Vagina (tissue), 2 donors: ENCODE data around the gene COL5A2. TPM values are rescaled to one million over a fixed set of nuclear protein-coding genes. Genes with fewer than 3 reads are reported as not detected.

Experiments used
- DNase-seq, 2 donors: peaks; one replicate each; pipeline ENCODE4 v3.0.0-alpha.2; 2017; ENCODE audit errors: extremely low spot score in 2 of 2
- H3K27ac ChIP-seq: fragments of 200-600 bp; sonication (generic); one replicate; pipeline ENCODE4 v1.5.1; 2019
- H3K27me3 ChIP-seq: fragments of 200-600 bp; sonication (generic); one replicate; pipeline ENCODE4 v1.5.1; 2019
- H3K36me3 ChIP-seq, 2 donors: fragments of 200-600 bp; sonication (generic); one replicate each; pipeline ENCODE4 v1.5.1; 2017 to 2019
- H3K4me1 ChIP-seq: fragments of 200-600 bp; sonication (generic); one replicate; pipeline ENCODE4 v1.5.1; 2019
- H3K4me3 ChIP-seq, 2 donors: fragments of 200-600 bp; sonication (generic); 1 replicate in 1 of 2; 2 replicates in 1 of 2; pipeline ENCODE4 v1.5.1; 2016 to 2019
- H3K9me3 ChIP-seq: fragments of 200-600 bp; sonication (generic); one replicate; pipeline ENCODE4 v1.5.1; 2019
- CTCF ChIP-seq, 3 experiments: fragments of 450-650 bp in 2 of 3; fragments of 200-600 bp in 1 of 3; sonication (generic) in 1 of 3; IDR thresholded peaks; one replicate each; pipeline ENCODE4 v1.5.1; 2017 to 2019; ENCODE audit warnings: antibody characterized with exemption in 3 of 3, mild to moderate bottlenecking in 2 of 3, moderate library complexity in 2 of 3
- POLR2A ChIP-seq, 2 donors: fragments of 450-650 bp; IDR thresholded peaks; one replicate each; pipeline ENCODE4 v1.6.1; 2017; ENCODE audit warnings: antibody characterized with exemption in 2 of 2, mild to moderate bottlenecking in 2 of 2, moderate library complexity in 2 of 2
- POLR2AphosphoS5 ChIP-seq, 2 donors: sonication (generic); formaldehyde crosslinking; IDR thresholded peaks; one replicate each; pipeline ENCODE4 v1.9.0; 2017; ENCODE audit warnings: antibody characterized with exemption in 2 of 2, mild to moderate bottlenecking in 2 of 2, low read depth in 1 of 2; ENCODE audit not compliant: insufficient read depth in 1 of 2
- intact Hi-C: fragments of 100-400 bp; cut with DNase I; formaldehyde crosslinking; loops from one replicate; pipeline ENCODE4 v1.15.1; 2023
- total RNA-seq: library from RNA; depleted of rRNA; stranded (reverse); fragments of >200 nt; gene quantifications from one replicate; pipeline ENCODE4 v1.2.3, GENCODE V29; 2016

Gene COL5A2
- total RNA-seq, 1 donor from 2014 or later = 33.1 TPM

DNA sequence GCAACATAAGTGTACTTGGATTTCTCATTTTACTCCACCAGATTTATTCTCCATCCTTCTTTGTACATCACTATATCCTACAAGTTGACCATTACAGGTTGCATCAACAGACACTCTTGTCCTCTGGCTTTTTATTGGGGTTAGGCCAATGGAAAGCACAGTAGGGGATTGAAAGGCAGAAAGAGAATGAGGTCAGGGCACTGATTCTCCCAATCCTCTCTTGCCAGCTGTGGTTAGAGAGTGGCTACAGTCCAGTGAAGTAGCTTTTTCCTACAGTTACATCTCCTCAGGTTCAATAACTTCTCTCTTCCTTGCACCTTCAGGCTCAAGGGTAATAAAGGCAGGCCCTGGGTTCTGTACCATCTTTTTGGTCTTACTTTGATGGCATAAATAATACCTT is 20.2 kb upstream of the COL5A2 start:
- Histone ChIP-seq H3K27ac (no peak overlapping the region), H3K9me3 (no peaks in the 10 kb centered on the region), H3K36me3 (no peaks in the 10 kb centered on the region), H3K4me1 (no peaks in the 10 kb centered on the region), H3K27me3 (no peaks in the 10 kb centered on the region), H3K4me3 (no peak overlapping the region)
- no peak for DNase-seq
- no peak for TF ChIP-seq POLR2AphosphoS5 (IDR thresholded peaks at IDR 0.05; ENCODE audit: insufficient read depth in 1 of 2, low read depth in 1 of 2)
- TF ChIP-seq POLR2A (IDR thresholded peaks at IDR 0.05) = no peak
- no peak for TF ChIP-seq CTCF (IDR thresholded peaks at IDR 0.05)
- intact Hi-C loops = no loop called here

DNA sequence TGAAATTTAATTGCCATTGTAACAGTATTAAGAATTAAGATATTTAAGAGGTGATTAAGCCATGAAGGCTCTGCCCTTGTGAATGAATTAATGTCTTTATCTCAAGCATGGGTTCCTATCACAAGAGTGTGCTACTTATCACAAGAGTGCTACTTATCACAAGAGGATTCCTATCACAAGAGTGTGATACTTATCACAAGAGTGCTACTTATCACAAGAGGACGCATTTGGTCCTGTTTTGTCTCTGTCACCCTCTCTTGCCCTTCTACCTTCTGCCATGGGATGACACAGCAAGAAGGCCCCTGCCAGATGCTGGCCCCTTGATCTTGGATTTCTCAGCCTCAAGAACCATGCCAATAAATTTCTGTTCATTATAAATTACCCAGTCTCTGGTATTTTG is 13.2 kb upstream of the COL5A2 start:
- intact Hi-C loops = no loop called here
- Histone ChIP-seq H3K27ac (no peak overlapping the region), H3K4me3 (no peak overlapping the region), H3K27me3 (no peaks in the 10 kb centered on the region), H3K36me3 (no peaks in the 10 kb centered on the region), H3K4me1 (no peaks in the 10 kb centered on the region), H3K9me3 (no peaks in the 10 kb centered on the region)
- no peak for TF ChIP-seq POLR2AphosphoS5 (IDR thresholded peaks at IDR 0.05; ENCODE audit: insufficient read depth in 1 of 2, low read depth in 1 of 2)
- TF ChIP-seq CTCF (IDR thresholded peaks at IDR 0.05) = no peak
- no peak for TF ChIP-seq POLR2A (IDR thresholded peaks at IDR 0.05)
- no peak for DNase-seq

DNA sequence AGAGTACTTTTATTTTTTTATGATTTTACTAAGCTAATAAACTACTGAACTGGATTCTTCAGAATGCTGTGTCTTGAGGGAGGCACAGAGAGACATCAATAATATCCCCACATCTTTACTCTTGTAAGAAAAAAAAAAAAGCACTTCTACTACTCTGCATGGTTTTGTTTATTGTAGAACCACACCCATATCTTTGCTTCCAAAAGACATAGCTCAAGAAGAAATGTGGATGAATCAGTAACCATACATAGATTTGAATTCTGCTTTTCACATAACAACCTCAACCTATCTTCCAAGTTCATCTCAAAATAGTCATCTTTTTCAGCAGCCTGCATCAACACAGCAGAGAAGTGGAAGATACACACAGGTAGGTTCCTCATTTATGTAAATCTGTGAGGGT is 12.2 kb upstream of the COL5A2 start:
- DNase-seq = no peak
- Histone ChIP-seq H3K27ac (no peak overlapping the region), H3K4me3 (no peak overlapping the region), H3K9me3 (no peaks in the 10 kb centered on the region), H3K27me3 (no peaks in the 10 kb centered on the region), H3K36me3 (no peaks in the 10 kb centered on the region), H3K4me1 (no peaks in the 10 kb centered on the region)
- TF ChIP-seq POLR2A (IDR thresholded peaks at IDR 0.05) (no peak), POLR2AphosphoS5 (IDR thresholded peaks at IDR 0.05; ENCODE audit: insufficient read depth in 1 of 2, low read depth in 1 of 2) (no peak), CTCF (IDR thresholded peaks at IDR 0.05) (no peak)
- intact Hi-C loops = no loop called here

DNA sequence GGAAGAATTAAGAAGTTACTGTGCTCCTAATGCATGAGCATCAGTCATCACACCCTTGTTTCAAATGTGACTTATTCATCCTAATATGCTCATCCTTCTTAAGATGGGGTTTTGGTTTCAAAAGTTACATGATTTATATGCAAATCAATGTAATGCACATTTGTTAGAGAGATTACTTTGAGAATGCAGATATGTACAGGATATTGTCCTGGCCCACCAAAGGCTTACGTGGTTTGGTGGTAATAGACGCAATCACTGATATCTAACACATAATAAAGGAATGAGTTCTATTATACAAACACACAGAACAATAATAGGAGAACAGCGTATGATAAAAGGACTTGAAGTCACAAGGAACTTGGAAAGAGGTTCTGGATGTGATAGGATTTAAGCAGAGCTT is 11.1 kb upstream of the COL5A2 start:
- intact Hi-C loops = no loop called here
- no peak overlapping the region for H3K4me3 ChIP-seq
- H3K27ac ChIP-seq = no peak overlapping the region
- no peaks in the 10 kb centered on the region for H3K4me1 ChIP-seq
- H3K27me3 ChIP-seq = no peaks in the 10 kb centered on the region
- TF ChIP-seq POLR2A (IDR thresholded peaks at IDR 0.05) (no peak), POLR2AphosphoS5 (IDR thresholded peaks at IDR 0.05; ENCODE audit: insufficient read depth in 1 of 2, low read depth in 1 of 2) (no peak), CTCF (IDR thresholded peaks at IDR 0.05) (no peak)
- DNase-seq = no peak
- no peaks in the 10 kb centered on the region for H3K9me3 ChIP-seq
- H3K36me3 ChIP-seq = no peaks in the 10 kb centered on the region

- H3K4me3 ChIP-seq = no peak overlapping the region
- no peak for DNase-seq
- no peaks in the 10 kb centered on the region for H3K4me1 ChIP-seq
- intact Hi-C loops = no loop called here
- TF ChIP-seq POLR2A (IDR thresholded peaks at IDR 0.05) (no peak), POLR2AphosphoS5 (IDR thresholded peaks at IDR 0.05; ENCODE audit: insufficient read depth in 1 of 2, low read depth in 1 of 2) (no peak), CTCF (IDR thresholded peaks at IDR 0.05) (no peak)
- no peaks in the 10 kb centered on the region for H3K27me3 ChIP-seq
- no peak overlapping the region for H3K27ac ChIP-seq
- no peaks in the 10 kb centered on the region for H3K36me3 ChIP-seq
- no peaks in the 10 kb centered on the region for H3K9me3 ChIP-seq
Measured at GRCh38 chr2:189188115-189188805, 8.7 kb upstream of the COL5A2 start.
